DLD1 (cell line): ENCODE data around the gene ADAMTS15.

Experiments used
- in situ Hi-C: cut with HindIII; loops from 2 replicates; pipeline ENCODE4 v1.10.0; 2017; ENCODE audit warnings: low sequenced_read_pairs

Gene ADAMTS15

GRCh38 chr11:130418210-130418609, 30.2 kb upstream of the ADAMTS15 start:
- in situ Hi-C loops, result no loop called here

- in situ Hi-C loops, result no loop called here
Observed at GRCh38 chr11:130418756-130419155, 29.7 kb upstream of the ADAMTS15 start.

GRCh38 chr11:130420478-130421198, 27.8 kb upstream of the ADAMTS15 start:
- in situ Hi-C loops, result no loop called here

DNA sequence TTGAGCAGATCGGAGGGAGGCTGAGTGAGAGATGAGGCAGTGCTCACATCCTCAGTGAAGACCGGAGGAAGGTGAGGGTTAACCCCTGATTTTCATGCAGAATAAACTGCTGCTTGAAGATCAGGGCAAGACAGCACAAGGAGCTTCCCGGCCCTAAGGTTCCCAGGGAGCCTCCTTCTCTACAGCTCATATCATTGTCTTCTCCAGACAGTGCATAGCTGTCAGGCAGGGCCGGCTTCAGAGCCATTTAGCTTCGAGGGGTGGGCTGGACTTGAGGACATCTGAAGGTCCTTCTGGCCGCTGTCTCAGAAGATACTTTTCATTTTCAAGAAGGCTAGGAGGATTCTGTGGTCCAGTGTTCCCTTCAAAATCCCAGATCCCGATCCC, 27.3 kb upstream of the ADAMTS15 start:
- in situ Hi-C loops, result no loop called here

DNA sequence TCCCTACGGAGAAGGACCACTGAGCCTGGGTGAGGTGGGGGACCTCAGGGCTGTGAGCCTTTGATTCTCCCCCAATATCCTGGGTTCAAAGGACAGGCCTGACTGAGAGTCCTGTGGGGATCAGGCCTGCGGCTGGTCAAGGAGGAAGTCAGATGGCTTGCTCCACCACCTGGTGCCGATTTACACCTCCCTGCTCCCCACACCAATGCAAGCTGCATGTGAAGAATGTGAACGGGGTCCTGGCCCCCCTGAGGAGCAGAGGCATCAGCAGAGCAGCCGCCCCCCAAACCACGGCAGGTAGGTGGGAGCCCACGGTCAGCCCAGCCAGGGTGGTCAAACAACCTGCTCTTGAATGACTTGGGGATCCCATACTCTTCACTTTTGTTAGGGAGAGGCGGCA, 26.7 kb upstream of the ADAMTS15 start:
- in situ Hi-C loops, result no loop called here

DNA sequence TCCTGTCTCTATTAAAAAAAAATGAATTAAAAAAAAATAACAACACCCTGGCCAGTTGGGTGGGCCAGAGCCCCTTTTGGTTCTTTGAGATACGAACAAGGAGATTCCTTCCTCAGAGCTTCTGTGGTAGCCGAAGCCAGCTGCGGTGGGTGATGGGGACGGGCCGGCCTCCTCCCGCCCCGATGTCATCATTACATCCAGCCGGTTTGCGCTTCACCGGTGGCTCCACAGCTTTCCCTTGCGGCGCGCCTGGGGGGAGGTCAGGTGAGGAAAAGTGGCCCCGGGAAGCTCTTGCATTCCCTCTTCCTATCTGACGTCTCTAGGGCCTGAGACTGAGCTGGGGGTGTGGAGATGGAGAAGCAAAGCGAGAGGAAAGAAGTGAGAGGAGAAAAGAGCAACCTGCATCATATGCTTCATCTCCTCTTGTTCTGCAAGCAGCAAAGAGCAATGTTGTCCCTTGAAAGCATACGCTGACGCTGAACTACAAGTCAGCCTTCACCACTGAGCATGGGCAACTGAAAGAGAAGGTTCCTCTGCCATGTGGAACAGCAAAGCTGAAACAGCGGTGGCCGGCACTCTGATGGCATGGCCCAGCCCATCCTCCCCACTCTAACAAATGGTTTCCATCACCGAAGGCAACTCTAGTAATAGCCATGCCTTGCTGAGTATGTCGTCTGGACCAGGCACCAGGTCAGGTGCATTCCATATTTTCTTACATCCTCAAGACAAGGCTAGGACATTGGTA, 26.0 kb upstream of the ADAMTS15 start:
- in situ Hi-C loops, result no loop called here

DNA sequence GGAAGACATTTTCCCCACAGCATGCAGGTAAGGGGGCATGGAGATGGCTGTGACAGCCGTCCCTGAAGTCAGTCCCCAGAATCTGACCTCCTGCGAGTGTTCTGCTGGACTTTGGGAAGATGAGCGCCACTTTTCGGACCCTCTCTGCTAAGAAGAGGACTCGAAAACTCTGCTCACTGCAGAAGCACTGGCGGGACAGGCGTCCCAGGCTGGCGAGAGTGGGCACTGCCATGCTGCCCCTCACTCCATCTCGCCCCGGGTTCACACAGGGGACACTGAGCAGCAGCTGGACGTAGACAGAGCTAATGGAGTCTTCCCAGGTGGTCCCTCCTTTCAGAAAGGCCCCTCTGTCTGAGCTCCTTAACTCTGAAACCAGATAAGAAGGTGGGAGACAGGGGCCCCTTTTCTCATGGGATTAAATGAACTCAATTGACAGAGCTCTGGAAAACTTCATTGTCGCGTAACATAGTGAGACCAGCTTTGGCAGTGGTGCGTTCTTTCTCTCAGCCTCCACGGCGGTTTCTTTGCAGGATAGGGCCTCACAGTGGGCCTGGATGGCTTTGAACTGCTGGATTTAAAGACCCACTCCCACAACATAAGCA, 24.8 kb upstream of the ADAMTS15 start:
- in situ Hi-C loops, result no loop called here

GRCh38 chr11:130424613-130425140, 23.8 kb upstream of the ADAMTS15 start:
- in situ Hi-C loops, result loop anchor here (5.0 kb wide), 1 partner anchor 443 kb away; no protein-coding TSS in a partner anchor

DNA sequence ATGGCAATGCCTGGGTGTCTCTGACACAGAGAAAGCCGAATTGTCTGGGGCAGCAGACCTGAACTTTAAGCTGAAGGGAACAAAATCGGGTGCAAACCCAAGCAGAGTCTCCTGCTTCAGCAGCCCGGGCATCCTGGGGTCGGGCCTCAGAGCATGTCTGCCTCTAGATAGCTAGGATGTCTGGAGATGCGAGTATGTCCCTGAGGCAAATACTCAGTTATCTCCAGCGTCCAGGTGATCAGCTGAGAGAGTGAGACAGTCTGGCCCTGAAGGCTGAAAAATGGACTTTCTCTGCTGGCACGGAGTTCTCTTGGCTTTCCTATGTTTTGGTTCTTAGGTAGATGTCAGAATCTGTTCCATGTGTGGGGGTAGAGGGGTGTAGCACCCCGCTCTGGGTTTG, 23.3 kb upstream of the ADAMTS15 start:
- in situ Hi-C loops, result loop anchor here (5.0 kb wide), 1 partner anchor 442 kb away; no protein-coding TSS in a partner anchor

DNA sequence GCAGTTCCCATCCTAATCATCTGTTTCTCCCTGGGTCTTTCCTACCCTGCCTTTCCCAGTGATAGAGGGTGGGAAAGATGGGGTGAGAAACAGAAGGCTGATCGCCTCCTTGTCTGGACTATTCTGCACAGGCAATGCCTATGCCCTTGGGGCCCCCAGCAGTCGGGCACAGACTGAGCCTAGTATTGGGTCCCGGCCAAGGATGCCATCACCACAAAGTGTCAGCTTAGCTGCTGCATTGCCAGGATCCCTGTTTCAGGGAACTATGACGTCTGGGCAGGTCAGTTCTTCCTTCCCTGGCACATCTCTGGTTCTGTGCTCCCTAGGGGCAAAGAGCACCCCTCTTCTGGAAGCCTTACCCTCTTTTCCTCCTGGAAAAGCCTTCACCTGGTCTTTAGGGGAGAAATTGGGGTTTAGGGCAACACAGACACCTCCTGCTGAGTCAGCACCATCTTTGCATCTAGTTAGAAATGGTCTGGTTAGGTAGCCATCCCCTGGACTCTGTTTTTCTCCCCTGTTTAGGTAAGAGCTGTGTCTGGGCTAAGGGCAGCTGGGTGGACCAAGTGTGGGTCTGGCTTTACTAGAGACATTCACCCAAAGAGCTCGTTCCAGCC, 22.1 kb upstream of the ADAMTS15 start:
- in situ Hi-C loops, result loop anchor here (5.0 kb wide), 1 partner anchor 441 kb away; no protein-coding TSS in a partner anchor

GRCh38 chr11:130426837-130427341, 21.6 kb upstream of the ADAMTS15 start:
- in situ Hi-C loops, result loop anchor here (5.0 kb wide), 1 partner anchor 440 kb away; no protein-coding TSS in a partner anchor

DNA sequence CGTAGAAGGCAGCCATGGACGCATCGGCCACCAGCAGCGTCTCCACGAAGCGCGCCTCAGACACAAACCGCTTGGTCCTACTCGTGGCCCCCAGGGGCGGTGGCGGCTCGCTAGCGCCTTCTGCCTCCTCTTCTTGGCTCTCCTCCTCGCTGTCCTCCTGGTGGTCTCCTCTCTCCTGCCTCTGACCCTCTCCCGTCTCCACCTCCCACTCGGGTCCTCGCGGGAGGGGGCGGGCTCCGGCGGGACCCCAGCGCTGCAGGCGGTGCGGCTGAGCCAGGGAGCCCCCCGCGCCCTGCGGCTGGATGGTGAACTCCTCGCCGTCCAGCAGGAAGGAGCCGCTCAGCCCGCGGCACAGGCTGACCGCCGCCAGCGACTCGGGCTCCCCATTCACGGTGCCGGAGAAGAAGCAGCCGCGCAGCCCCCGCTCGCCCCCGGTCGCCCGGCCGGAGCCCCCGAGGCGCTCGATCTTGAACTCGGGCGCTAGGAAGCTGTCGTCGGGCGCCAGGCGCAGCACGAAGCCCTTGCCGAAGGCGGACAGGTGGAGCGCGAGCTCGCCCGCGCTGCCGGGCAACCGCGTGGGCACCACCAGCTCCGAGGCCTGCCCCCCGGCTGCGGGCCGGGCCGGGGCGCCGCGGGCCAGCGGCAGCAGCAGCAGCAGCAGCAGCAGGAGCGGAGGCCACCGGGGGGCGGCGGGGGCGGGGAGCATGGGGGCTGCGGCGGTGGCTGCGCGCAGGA, 20.7 kb upstream of the ADAMTS15 start:
- in situ Hi-C loops, result loop anchor here (5.0 kb wide), 1 partner anchor 440 kb away; no protein-coding TSS in a partner anchor

DNA sequence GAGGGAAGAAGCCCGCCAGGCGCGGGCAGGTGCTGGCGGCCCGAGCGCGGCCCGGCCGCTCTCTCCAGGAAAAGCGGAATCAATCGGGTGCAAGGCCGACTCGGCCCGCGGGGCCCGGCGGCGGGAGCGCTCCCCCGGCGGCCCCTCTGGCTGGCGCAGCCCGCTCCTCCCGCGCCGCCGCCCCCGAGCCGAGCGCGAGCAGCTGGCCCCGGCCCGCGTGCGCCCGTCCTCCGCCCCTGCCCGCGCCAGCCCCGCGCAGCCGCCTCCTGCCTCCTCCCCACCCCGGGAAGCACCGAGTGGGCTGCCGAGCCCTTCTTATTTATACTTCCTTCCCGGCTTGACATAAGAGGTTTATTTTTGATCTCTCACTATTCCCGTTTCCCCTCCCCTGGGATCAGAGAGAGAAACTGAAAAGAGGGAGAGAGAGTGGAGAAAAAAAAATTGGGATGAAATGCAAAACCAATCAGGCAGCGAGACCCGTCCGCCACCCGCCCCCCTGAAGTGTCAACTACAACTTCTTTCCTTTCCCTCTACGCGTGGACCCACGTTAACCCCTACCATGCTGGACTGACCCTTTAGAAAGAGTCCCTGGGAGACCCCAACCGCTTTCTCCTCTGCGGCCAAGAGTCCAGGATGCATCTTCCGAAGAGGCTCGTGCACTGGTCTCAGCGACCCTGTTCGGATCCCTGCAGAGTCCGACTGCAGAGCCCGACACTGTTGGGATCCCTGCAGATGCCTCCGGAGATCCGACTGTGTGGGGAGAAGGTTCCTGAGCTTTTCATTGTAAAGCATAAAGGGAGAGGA, 19.9 kb upstream of the ADAMTS15 start, which contains the start of gene ADAMTS8:
Gene ADAMTS8 (minus strand): TSS at position 294 of the 804 bp plus-strand sequence. CDS start 323 bp downstream, outside the sequence.
- in situ Hi-C loops, result loop anchor here (5.0 kb wide), 1 partner anchor 439 kb away; no protein-coding TSS in a partner anchor

DNA sequence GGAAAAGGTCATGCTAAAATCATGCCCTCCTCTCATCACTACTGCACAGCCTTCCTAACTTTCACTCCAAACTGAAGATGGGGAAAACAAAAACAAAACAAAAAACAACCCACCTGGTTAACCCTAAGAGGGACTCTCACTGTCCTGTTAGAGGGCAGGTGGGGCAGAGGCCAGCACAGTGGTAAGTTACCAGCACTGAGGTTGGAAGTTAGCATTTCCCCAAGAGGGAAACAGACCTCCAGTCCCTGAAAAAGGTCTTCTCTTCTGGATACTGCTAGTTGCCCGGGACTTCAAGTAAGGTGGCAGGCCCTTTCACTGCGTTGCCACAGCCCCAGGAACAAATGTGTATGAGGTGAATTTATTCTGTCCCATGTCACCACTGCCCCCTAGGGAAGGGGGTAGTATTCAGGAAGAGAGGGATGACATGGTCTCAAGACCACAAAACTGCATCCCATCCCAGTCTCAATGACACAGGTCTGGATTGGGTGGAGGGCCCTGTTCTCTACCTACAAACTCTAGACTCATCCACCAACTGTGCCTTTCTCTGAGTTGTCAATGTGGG, 19.2 kb upstream of the ADAMTS15 start:
- in situ Hi-C loops, result loop anchor here (5.0 kb wide), 1 partner anchor 438 kb away; no protein-coding TSS in a partner anchor

DNA sequence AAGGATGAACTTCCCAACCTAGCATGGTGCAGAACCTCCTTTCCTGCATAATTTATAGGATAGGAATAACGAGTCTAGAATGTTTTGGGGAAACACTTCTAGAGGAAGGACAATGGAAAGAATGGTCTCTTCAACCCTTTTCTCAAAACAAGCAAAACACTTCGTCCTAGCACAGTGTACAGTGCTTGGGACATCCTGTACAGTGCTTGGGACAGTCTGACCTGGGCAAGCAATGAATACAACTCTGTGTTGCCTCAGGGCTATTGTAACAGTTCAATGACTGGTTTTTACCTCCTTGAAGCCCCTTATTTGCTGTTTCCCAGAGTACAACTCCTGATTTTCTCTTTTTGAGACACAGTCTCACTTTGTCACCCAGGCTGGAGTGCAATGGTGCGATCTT, 18.5 kb upstream of the ADAMTS15 start:
- in situ Hi-C loops, result loop anchor here (5.0 kb wide), 1 partner anchor 437 kb away; no protein-coding TSS in a partner anchor

- in situ Hi-C loops, result no loop called here
Observed at GRCh38 chr11:130431331-130431773, 17.1 kb upstream of the ADAMTS15 start.

GRCh38 chr11:130431801-130432200, 16.6 kb upstream of the ADAMTS15 start:
- in situ Hi-C loops, result no loop called here

GRCh38 chr11:130433357-130433756, 15.1 kb upstream of the ADAMTS15 start:
- in situ Hi-C loops, result no loop called here
